GM12878 (cell line): Measurements from ENCODE around the gene PDZD2. TPM values are rescaled to one million over a fixed set of nuclear protein-coding genes. Genes with fewer than 3 reads are reported as not detected.

Experiments
- ATAC-seq: fragments of 200-7000 bp; cut with Tn5 transposase; 3 replicates; pipeline ENCODE4 v1.9.1; 2020; ENCODE audit warnings: mild to moderate bottlenecking, moderate library complexity
- BruUV-seq: library from RNA; stranded (reverse); fragments of 400-500 nt; replicated peaks from 2 replicates; lab custom pipeline; 2021; lab: Mats Ljungman, UMichigan
- CTCF ChIA-PET: fragments of 300-600 bp; sonication (Branson Sonifier 250); formaldehyde crosslinking; extraction: SDS; loops from one replicate; lab custom pipeline; 2021; ENCODE audit warnings: inconsistent platforms; lab: Yijun Ruan, JAX
- POLR2A ChIA-PET: fragments of 350-600 bp; formaldehyde crosslinking; extraction: SDS; loops from one replicate; lab custom pipeline; 2021; ENCODE audit warnings: inconsistent platforms; lab: Charles Lee
- RAD21 ChIA-PET: fragments of 300-600 bp; sonication (Branson Sonifier 250); formaldehyde crosslinking; loops from one replicate; lab custom pipeline; 2023; ENCODE audit warnings: antibody characterized with exemption; ENCODE audit not compliant: unreplicated experiment; lab: Charles Lee
- SMC1A ChIA-PET: fragments of 300-600 bp; sonication (Branson Sonifier 250); formaldehyde crosslinking; loops from one replicate; lab custom pipeline; 2023; ENCODE audit not compliant: unreplicated experiment, uncharacterized antibody; lab: Charles Lee
- DNase-seq: peaks from one replicate; pipeline ENCODE4 v3.0.0-alpha.2; 2011; ENCODE audit warnings: low read depth, low spot score
- FAIRE-seq: peaks from 3 replicates; lab custom pipeline; 2011; peaks lifted over from hg19 to GRCh38; lab: Jason Lieb, UNC
- H2AFZ ChIP-seq: 2 replicates; pipeline ENCODE4 v1.6.0; 2011; ENCODE audit warnings: low read depth, low read length, control low read depth; ENCODE audit not compliant: control insufficient read depth
- H3K27ac ChIP-seq: 2 replicates; pipeline ENCODE4 v1.5.1; 2011; ENCODE audit warnings: control low read depth; ENCODE audit not compliant: control insufficient read depth, insufficient read depth
- H3K27me3 ChIP-seq, 2 experiments: replicated peaks in 1 of 2; 2 replicates each; pipeline versions ENCODE4 v1.6.0 to v1.6.1; 2011; ENCODE audit warnings: low read length in 1 of 2; ENCODE audit not compliant: control insufficient read depth in 2 of 2, insufficient read depth in 2 of 2
- H3K36me3 ChIP-seq, 2 experiments: 2 replicates each; pipeline ENCODE4 v1.5.1; 2011; ENCODE audit warnings: low read length in 1 of 2; ENCODE audit not compliant: control insufficient read depth in 2 of 2, insufficient read depth in 2 of 2
- H3K4me1 ChIP-seq: 2 replicates; pipeline ENCODE4 v1.6.1; 2011; ENCODE audit warnings: mild to moderate bottlenecking, low read length, moderate library complexity, mixed read lengths; ENCODE audit not compliant: control insufficient read depth, insufficient read depth
- H3K4me2 ChIP-seq: 2 replicates; pipeline ENCODE4 v1.6.0; 2011; ENCODE audit warnings: control low read depth; ENCODE audit not compliant: control insufficient read depth, insufficient read depth
- H3K4me3 ChIP-seq: fragments of 200-600 bp; sonication (generic); 2 replicates; pipeline ENCODE4 v1.5.1; 2016
- H3K79me2 ChIP-seq: 2 replicates; pipeline ENCODE4 v1.6.0; 2011; ENCODE audit warnings: low read length; ENCODE audit not compliant: control insufficient read depth, insufficient read depth
- H3K9ac ChIP-seq: 2 replicates; pipeline ENCODE4 v1.8.0; 2011; ENCODE audit warnings: low read length, control low read depth, mixed read lengths; ENCODE audit not compliant: control insufficient read depth, insufficient read depth
- H3K9me3 ChIP-seq: replicated peaks from 3 replicates; pipeline ENCODE4 v1.5.1; 2011; ENCODE audit warnings: mild to moderate bottlenecking, low read length; ENCODE audit not compliant: control insufficient read depth, insufficient read depth
- H4K20me1 ChIP-seq: 2 replicates; pipeline ENCODE4 v1.6.0; 2011; ENCODE audit not compliant: control insufficient read depth, insufficient read depth
- BHLHE40 ChIP-seq, 2 experiments: fragments of 450-650 bp in 1 of 2; IDR thresholded peaks; 2 replicates each; pipeline ENCODE4 v1.6.1; 2011 to 2017; ENCODE audit warnings: low read depth in 2 of 2, borderline replicate concordance in 1 of 2, improper control_type of control experiment in 1 of 2, low read length in 1 of 2, mild to moderate bottlenecking in 1 of 2
- BRCA1 ChIP-seq: IDR thresholded peaks from 2 replicates; pipeline ENCODE4 v1.6.1; 2011; ENCODE audit warnings: low read depth, low read length, improper control_type of control experiment
- CREM ChIP-seq: IDR thresholded peaks from 2 replicates; pipeline ENCODE4 v1.6.1; 2014; ENCODE audit warnings: antibody characterized with exemption, low read depth
- E2F4 ChIP-seq: IDR thresholded peaks from 2 replicates; pipeline ENCODE4 v1.6.1; 2012; ENCODE audit warnings: low read depth, low read length, improper control_type of control experiment
- EGR1 ChIP-seq, 2 experiments: IDR thresholded peaks; 1 replicate in 1 of 2; 2 replicates in 1 of 2; pipeline ENCODE4 v1.6.1; 2011 to 2012; ENCODE audit warnings: low read depth in 2 of 2, low read length in 2 of 2, borderline replicate concordance in 1 of 2, mild to moderate bottlenecking in 1 of 2, moderate library complexity in 1 of 2
- JUND ChIP-seq: IDR thresholded peaks from 2 replicates; pipeline ENCODE4 v1.6.1; 2012; ENCODE audit warnings: low read depth, mild to moderate bottlenecking, low read length, improper control_type of control experiment, moderate library complexity
- MEF2A ChIP-seq: IDR thresholded peaks from 2 replicates; pipeline ENCODE4 v1.6.1; 2011; ENCODE audit warnings: low read depth, mild to moderate bottlenecking, low read length, moderate library complexity; ENCODE audit not compliant: insufficient read depth
- MLLT1 ChIP-seq: fragments of 450-650 bp; IDR thresholded peaks from 2 replicates; pipeline ENCODE4 v1.6.1; 2016; ENCODE audit warnings: mild to moderate bottlenecking
- MTA3 ChIP-seq: IDR thresholded peaks from 2 replicates; pipeline ENCODE4 v1.6.1; 2012; ENCODE audit warnings: low read length, inconsistent platforms, borderline replicate concordance
- NR2F1 ChIP-seq: fragments of 450-650 bp; conservative IDR thresholded peaks from 2 replicates; pipeline ENCODE4 v1.6.1; 2017; ENCODE audit warnings: mild to moderate bottlenecking
- PKNOX1 ChIP-seq: fragments of 450-650 bp; IDR thresholded peaks from 2 replicates; pipeline ENCODE4 v1.6.1; 2016; ENCODE audit warnings: mild to moderate bottlenecking
- PML ChIP-seq: IDR thresholded peaks from 2 replicates; pipeline ENCODE4 v1.6.1; 2012; ENCODE audit warnings: low read length, inconsistent platforms
- RAD21 ChIP-seq: IDR thresholded peaks from 2 replicates; pipeline ENCODE4 v1.6.1; 2011; ENCODE audit warnings: mild to moderate bottlenecking, low read depth, low read length, moderate library complexity; ENCODE audit not compliant: insufficient read depth
- ZBTB4 ChIP-seq: fragments of 450-650 bp; formaldehyde crosslinking; IDR thresholded peaks from 2 replicates; pipeline ENCODE4 v1.4.0; 2022; ENCODE audit warnings: mild to moderate bottlenecking, moderate library complexity
- WGBS: methylation state at CpG from one replicate; pipeline ENCODE4 v1.1.6; 2016; ENCODE audit warnings: low lambda C conversion rate; ENCODE audit not compliant: insufficient replicate concordance, insufficient coverage; ENCODE audit errors: missing lambda C conversion rate; 5-methylcytosine and 5-hydroxymethylcytosine counted together
- in situ Hi-C: fragments of 300-500 bp; cut with MboI; formaldehyde crosslinking; loops from 9 replicates; pipeline ENCODE4 v1.14.3; 2018; ENCODE audit warnings: mixed read lengths
- intact Hi-C: fragments of 100-400 bp; cut with micrococcal nuclease; formaldehyde crosslinking; loops from one replicate; pipeline ENCODE4 v1.14.2; 2022; ENCODE audit not compliant: unreplicated experiment
- polyA plus RNA-seq, 11 experiments: library from polyadenylated mRNA; depleted of rRNA in 4 of 11; unstranded in 6 of 11; stranded (reverse) in 5 of 11; fragments of >200 nt; fragmentation: Nextera tagmentation in 4 of 11; fragmentation: Illumina TruSeq in 1 of 11; extraction: Ambion mirVana in 4 of 11; extraction: Trizol in 1 of 11; gene quantifications; 1 replicate in 1 of 11; 2 replicates in 10 of 11; pipeline versions ENCODE4 v1.2.1 to v1.2.3, GENCODE V29; 2011 to 2016; ENCODE audit warnings: inconsistent platforms in 2 of 11, missing spikeins in 2 of 11, low read depth in 1 of 11
- total RNA-seq, 4 experiments: library from RNA; depleted of rRNA in 3 of 4; stranded (reverse); fragments of >200 nt in 3 of 4; fragmentation: Illumina TruSeq in 1 of 4; extraction: Trizol in 1 of 4; gene quantifications; 2 replicates each; pipeline versions ENCODE4 v1.2.1 to v1.2.3, GENCODE V29; 2013 to 2021

The PDZD2 gene
- total and polyA plus RNA-seq, 10 of the 15 experiments (the other 5 are each of a cell fraction or from before 2014, with no cell fraction given), result 0.01 to 0.58 (median 0.29) TPM; not detected in 3

GRCh38 chr5:32123058-32123805, 484.3 kb downstream of the PDZD2 start:
- BruUV-seq, result no TSS peak

More at GRCh38 chr5:32123058-32123805, 484.3 kb downstream of the PDZD2 start:
- Histone ChIP-seq H4K20me1 (no peaks in the 10 kb centered on the region), H2AFZ (no peak overlapping the region), H3K4me2 (no peak overlapping the region), H3K27ac (no peak overlapping the region), H3K27me3 (no peaks in the 10 kb centered on the region), H3K9me3 (no peaks in the 10 kb centered on the region), H3K4me1 (no peaks in the 10 kb centered on the region), H3K9ac (no peak overlapping the region), H3K4me3 (no peak overlapping the region), H3K79me2 (peaks cover 3% of the 10 kb centered on the region), H3K36me3 (peaks cover 4 to 40% of the 10 kb centered on the region in 2 experiments)
- 62% methylated on average over 8 of the region's 8 CpGs for WGBS
- CTCF ChIA-PET, result interaction anchor here (0.7 to 1.1 kb wide), 2 partner anchors 47 to 311 kb away, joined by 3 read pairs; no protein-coding TSS in a partner anchor
- in situ Hi-C loops (no loop called here), intact Hi-C loops (no loop called here)
- POLR2A ChIA-PET, result no interaction called here
- no peak for TF ChIP-seq PML
- TF ChIP-seq CREM, result no peak
- no peak for TF ChIP-seq BRCA1
- no peak for TF ChIP-seq JUND
- TF ChIP-seq RAD21, result no peak
- no peak for TF ChIP-seq E2F4
- TF ChIP-seq BHLHE40 (IDR thresholded peaks at IDR 0.05; ENCODE audit: borderline replicate concordance in 1 of 2, low read depth in 2 of 2, low read length in 1 of 2), result no peak
- TF ChIP-seq NR2F1, result no peak
- no peak for TF ChIP-seq MEF2A
- no peak for TF ChIP-seq MLLT1
- TF ChIP-seq EGR1 (IDR thresholded peaks at IDR 0.05; ENCODE audit: borderline replicate concordance in 1 of 2, low read depth in 2 of 2, low read length in 2 of 2), result no peak
- TF ChIP-seq ZBTB4 (CRISPR knock-in tag), result no peak
- TF ChIP-seq MTA3, result no peak
- no peak for TF ChIP-seq PKNOX1
- FAIRE-seq, result no peak
- DNase-seq, result no peak
- peak; percentile 63 for ATAC-seq
- SMC1A ChIA-PET, result interaction anchor here (1.1 kb wide), 1 partner anchor 16 kb away, joined by 3 read pairs; no protein-coding TSS in a partner anchor
- RAD21 ChIA-PET, result no interaction called here
